Measurements from ENCODE around the gene ATP9B.
"Not testable (repeated sequence)": the region's sequence is repeated elsewhere in the genome, so short reads cannot be mapped to it uniquely, and the experiment has no call there.

Gene ATP9B

GRCh38 chr18:79070486-79070885 lies 1.3 kb downstream of the ATP9B start:
- H3K27ac ChIP-seq, result no peak overlapping the region
- TF ChIP-seq ZFX (IDR thresholded peaks at IDR 0.05; ENCODE audit: borderline replicate concordance) (no peak), CTCF (IDR thresholded peaks at IDR 0.05) (no peak)

GRCh38 chr18:79071037-79071436 lies 1.8 kb downstream of the ATP9B start:
- no peak overlapping the region for H3K27ac ChIP-seq
- TF ChIP-seq CTCF (IDR thresholded peaks at IDR 0.05), result no peak
- TF ChIP-seq ZFX (IDR thresholded peaks at IDR 0.05; ENCODE audit: borderline replicate concordance), result no peak

GRCh38 chr18:79071503-79072210 lies 2.5 kb downstream of the ATP9B start:
- TF ChIP-seq CTCF (IDR thresholded peaks at IDR 0.05), result no peak
- TF ChIP-seq ZFX (IDR thresholded peaks at IDR 0.05; ENCODE audit: borderline replicate concordance), result no peak

GRCh38 chr18:79072655-79073054 lies 3.5 kb downstream of the ATP9B start:
- H3K27ac ChIP-seq, result not testable (repeated sequence)

More at GRCh38 chr18:79071503-79072210, 2.5 kb downstream of the ATP9B start:
- H3K27ac ChIP-seq, result no peak overlapping the region

GRCh38 chr18:79077181-79077580 lies 8.0 kb downstream of the ATP9B start:
- TF ChIP-seq CTCF (IDR thresholded peaks at IDR 0.05), result no peak
- no peak for TF ChIP-seq ZFX (IDR thresholded peaks at IDR 0.05; ENCODE audit: borderline replicate concordance)

GRCh38 chr18:79078791-79079190 lies 9.6 kb downstream of the ATP9B start:
- H3K27ac ChIP-seq, result not testable (repeated sequence)

More at GRCh38 chr18:79077181-79077580, 8.0 kb downstream of the ATP9B start:
- no peak overlapping the region for H3K27ac ChIP-seq

- no peak overlapping the region for H3K27ac ChIP-seq
- TF ChIP-seq CTCF (IDR thresholded peaks at IDR 0.05), result no peak
- no peak for TF ChIP-seq ZFX (IDR thresholded peaks at IDR 0.05; ENCODE audit: borderline replicate concordance)
Observed at GRCh38 chr18:79092874-79093273, 23.7 kb downstream of the ATP9B start.

GRCh38 chr18:79093986-79094385 lies 24.8 kb downstream of the ATP9B start:
- TF ChIP-seq ZFX (IDR thresholded peaks at IDR 0.05; ENCODE audit: borderline replicate concordance) (no peak), CTCF (IDR thresholded peaks at IDR 0.05) (no peak)
- no peak overlapping the region for H3K27ac ChIP-seq
